ENCODE measurements around the gene NETO1.

DNA sequence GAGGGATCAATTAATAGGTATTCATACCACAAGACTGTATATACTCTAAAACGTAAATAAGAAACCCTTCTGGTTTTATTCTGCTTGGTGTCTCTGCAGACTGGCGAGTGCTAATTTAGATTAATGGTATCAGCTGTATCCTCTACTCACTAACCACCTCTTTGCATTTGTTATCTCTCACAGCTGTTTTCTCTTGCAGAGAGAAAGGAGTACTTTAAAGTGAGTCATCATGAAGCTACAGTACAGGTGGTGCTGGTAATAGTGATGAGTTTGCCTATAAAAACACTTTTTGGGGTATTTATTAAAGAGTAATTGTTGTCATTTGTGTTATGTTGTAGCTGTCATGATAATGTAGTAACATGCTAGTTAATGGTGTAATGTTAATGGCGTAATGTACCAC lies 147.7 kb downstream of the NETO1 start:
- no peak for TF ChIP-seq ZNF354C (tag by site-specific recombination; IDR thresholded peaks at IDR 0.05; ENCODE audit: borderline replicate concordance, low read depth)
- no peak for TF ChIP-seq ZNF174 (tag by site-specific recombination; IDR thresholded peaks at IDR 0.05)
- TF ChIP-seq ZNF792 (tag by site-specific recombination; IDR thresholded peaks at IDR 0.05), result no peak
- no peak for TF ChIP-seq ZNF248 (tag by site-specific recombination; IDR thresholded peaks at IDR 0.05)
- TF ChIP-seq, protein P1, sequence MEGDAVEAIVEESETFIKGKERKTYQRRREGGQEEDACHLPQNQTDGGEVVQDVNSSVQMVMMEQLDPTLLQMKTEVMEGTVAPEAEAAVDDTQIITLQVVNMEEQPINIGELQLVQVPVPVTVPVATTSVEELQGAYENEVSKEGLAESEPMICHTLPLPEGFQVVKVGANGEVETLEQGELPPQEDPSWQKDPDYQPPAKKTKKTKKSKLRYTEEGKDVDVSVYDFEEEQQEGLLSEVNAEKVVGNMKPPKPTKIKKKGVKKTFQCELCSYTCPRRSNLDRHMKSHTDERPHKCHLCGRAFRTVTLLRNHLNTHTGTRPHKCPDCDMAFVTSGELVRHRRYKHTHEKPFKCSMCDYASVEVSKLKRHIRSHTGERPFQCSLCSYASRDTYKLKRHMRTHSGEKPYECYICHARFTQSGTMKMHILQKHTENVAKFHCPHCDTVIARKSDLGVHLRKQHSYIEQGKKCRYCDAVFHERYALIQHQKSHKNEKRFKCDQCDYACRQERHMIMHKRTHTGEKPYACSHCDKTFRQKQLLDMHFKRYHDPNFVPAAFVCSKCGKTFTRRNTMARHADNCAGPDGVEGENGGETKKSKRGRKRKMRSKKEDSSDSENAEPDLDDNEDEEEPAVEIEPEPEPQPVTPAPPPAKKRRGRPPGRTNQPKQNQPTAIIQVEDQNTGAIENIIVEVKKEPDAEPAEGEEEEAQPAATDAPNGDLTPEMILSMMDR (tag by site-specific recombination; IDR thresholded peaks at IDR 0.05), result no peak
- TF ChIP-seq, protein P2, sequence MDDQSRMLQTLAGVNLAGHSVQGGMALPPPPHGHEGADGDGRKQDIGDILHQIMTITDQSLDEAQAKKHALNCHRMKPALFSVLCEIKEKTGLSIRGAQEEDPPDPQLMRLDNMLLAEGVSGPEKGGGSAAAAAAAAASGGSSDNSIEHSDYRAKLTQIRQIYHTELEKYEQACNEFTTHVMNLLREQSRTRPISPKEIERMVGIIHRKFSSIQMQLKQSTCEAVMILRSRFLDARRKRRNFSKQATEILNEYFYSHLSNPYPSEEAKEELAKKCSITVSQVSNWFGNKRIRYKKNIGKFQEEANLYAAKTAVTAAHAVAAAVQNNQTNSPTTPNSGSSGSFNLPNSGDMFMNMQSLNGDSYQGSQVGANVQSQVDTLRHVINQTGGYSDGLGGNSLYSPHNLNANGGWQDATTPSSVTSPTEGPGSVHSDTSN (CRISPR knock-in tag; IDR thresholded peaks at IDR 0.05), result no peak
- TF ChIP-seq ZNF311 (tag by site-specific recombination; IDR thresholded peaks at IDR 0.05; ENCODE audit: borderline replicate concordance), result no peak
- TF ChIP-seq GLI2 (tag by site-specific recombination; IDR thresholded peaks at IDR 0.05; ENCODE audit: borderline replicate concordance, low read depth), result no peak
- no peak for TF ChIP-seq GLI4 (tag by site-specific recombination; IDR thresholded peaks at IDR 0.05)
- no peak for TF ChIP-seq ZNF660 (tag by site-specific recombination; IDR thresholded peaks at IDR 0.05)
- no peak for TF ChIP-seq ZNF664 (tag by site-specific recombination; IDR thresholded peaks at IDR 0.05)
- no peak for TF ChIP-seq ZNF114 (tag by site-specific recombination; IDR thresholded peaks at IDR 0.05)
- TF ChIP-seq FEZF1 (tag by site-specific recombination; IDR thresholded peaks at IDR 0.05), result no peak
- TF ChIP-seq ZNF274 (IDR thresholded peaks at IDR 0.05; ENCODE audit: low read length), result no peak
- TF ChIP-seq ZNF274 (tag by site-specific recombination; IDR thresholded peaks at IDR 0.05; ENCODE audit: borderline replicate concordance), result no peak

Measured in HEK293 (cell line).